RPMI7951 (cell line): ENCODE measurements around the gene ZC3HAV1L. TPM values are rescaled to one million over a fixed set of nuclear protein-coding genes. Genes with fewer than 3 reads are reported as not detected.
"Not testable (repeated sequence)": the region's sequence is repeated elsewhere in the genome, so short reads cannot be mapped to it uniquely, and the experiment has no call there.

Experiments
- DNase-seq: peaks from one replicate; pipeline ENCODE4 v3.0.0-alpha.2; 2012; ENCODE audit warnings: low read depth
- total RNA-seq: library from RNA; depleted of rRNA; stranded (reverse); fragments of >200 nt; shearing (Covaris generic); gene quantifications from 2 replicates; pipeline ENCODE4 v1.2.3, GENCODE V29; 2014; rRNA removed

Gene ZC3HAV1L
- 11.4 and 15.8 TPM in 2 replicates for total RNA-seq

GRCh38 chr7:139035586-139036353 lies at the start of gene ZC3HAV1L:
Gene ZC3HAV1L (minus strand): TSS chr7:139036042. CDS start chr7:139036017, 25 bp downstream.
- DNase-seq = peak; percentile 70

GRCh38 chr7:139084709-139085108 lies 48.9 kb upstream of the ZC3HAV1L start:
- no peak for DNase-seq

DNA sequence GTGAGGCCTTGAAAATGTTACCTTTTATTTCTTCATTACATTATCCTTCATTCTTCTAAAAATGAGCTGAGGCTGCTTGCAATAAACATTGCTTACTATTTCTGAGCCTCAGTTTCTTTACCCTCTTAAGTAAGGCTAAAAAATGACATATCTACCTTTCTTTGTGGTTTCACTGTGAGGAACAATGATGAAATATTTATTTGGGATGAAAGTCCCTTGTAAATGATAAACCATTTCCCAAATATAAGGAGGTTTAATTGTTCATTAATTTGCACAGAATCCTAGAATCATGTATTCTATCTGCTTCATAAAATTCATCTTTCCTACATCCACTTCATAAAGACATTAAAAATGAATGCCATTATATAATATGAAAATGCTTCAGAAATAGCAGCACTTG lies 45.7 kb upstream of the ZC3HAV1L start:
- DNase-seq = no peak

DNA sequence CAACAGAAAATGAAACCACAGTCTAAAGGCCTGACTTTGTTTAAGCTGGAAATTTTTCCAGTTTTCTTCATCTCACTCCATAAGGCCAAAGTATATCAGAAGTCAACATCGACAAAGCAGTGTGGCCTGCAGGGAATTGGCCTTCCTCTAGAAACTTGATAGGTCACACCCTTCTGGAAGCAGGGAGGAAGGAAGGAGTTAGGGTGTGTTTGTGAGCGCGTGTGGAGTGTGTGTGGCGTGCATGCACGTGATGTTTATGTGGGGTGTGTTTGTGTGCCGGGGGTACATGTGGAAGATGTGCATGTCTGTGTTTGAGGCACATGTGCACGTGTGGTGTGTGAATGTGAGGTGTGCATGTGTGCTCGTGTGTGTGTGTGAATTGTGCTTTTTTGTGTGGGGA lies 45.1 kb upstream of the ZC3HAV1L start:
- no peak for DNase-seq

DNA sequence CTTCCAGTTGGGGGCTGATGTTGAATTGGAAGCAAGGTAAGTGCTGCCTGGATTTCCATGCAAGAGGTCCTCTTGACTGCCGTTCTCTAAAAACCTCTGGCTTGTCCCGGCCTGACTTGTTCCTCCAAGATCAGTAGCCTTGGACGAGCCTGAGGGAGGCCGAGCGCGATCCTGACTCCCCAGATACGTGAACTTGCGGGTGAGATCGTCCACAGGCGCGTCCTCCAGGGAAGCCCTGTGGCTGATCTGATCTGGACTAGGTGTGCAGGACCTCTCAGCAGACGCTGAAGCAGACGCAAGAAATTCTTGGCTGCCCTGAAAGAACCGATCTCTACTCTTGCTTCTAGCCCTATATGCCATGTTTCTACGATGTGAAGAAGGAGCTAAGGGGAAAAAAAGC lies 44.0 kb upstream of the ZC3HAV1L start:
- DNase-seq = no peak

- peak; percentile 31 for DNase-seq
Measured at GRCh38 chr7:139078911-139079310, 43.1 kb upstream of the ZC3HAV1L start.

- peak; percentile 52 for DNase-seq
Measured at GRCh38 chr7:139078399-139078798, 42.6 kb upstream of the ZC3HAV1L start.

DNA sequence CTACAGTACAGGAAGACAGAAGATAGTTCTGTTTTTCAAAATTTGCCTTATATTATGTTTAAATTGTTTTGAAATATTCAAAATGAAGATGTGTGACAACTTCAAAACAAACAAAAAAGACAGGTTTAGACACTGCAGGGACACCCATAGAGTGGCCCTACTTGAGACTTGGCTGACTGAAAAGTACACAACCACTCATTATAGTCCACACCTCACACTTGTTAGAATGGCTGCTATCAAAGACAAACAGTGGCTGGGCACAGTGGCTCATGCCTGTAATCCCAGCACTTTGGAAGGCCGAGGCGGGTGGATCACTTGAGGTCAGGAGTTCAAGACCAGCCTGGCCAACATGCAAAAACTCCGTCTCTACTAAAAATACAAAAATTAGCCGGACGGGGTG lies 41.9 kb upstream of the ZC3HAV1L start:
- not testable (repeated sequence) for DNase-seq

DNA sequence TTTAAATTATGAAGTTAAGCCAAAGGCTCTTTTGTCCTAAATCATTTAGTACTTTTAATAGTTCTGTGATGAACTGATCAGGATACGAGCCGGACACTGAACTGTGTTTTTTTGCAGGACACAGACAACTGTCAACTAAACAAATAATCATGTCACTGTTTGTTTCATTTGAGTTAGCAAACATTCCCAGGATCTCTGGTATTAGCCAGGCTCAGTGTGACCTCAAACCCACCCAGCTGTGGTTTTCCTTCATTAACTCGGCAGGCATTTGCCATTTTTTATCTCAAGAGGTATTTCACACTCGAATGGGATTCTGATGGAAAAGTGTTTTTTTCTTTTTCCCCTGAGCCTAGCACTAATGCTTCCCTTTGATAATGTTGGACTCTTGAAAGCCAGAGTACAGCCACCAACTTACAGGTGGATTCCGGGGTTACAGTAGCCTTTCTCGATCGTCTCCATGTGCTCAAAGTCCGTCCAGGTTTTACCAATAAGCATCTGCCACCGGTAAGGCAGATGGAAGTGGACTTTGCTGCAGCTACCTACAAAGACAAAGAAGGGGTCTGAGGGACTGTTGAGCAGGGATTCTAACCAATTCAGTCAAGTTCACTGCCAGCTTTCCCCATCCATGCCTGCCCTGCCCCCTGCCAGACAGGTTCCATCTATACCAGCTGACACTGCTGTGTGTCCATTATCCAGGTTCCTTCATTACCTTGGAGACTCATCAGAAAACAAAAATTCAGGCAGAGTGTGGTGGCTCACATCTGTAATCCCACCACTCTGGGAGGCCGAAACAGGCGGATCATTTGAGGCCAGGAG lies 40.2 kb upstream of the ZC3HAV1L start:
- DNase-seq = no peak

- DNase-seq = peak; percentile 74
Measured at GRCh38 chr7:139075031-139075652, 39.3 kb upstream of the ZC3HAV1L start.

- no peak for DNase-seq
Measured at GRCh38 chr7:139072796-139073195, 37.0 kb upstream of the ZC3HAV1L start.

DNA sequence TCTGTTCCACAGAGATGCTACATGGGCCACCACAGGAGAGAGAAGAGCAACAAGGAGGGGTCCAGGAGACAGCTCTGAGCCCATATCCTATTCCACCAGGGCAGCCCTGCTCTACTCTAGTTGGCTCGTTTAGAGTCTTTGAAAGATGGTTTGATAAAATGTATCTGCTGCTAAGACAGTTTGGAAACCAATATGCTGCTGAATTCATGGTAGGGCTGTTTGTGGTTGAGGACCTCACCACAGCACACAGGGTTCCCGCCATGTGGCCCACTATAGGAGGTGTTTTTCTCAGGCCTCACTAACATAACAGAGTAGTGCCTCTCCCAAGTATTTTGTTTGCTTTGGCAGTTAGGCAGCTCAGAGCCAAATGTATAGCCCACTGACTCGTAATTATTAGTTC lies 35.8 kb upstream of the ZC3HAV1L start:
- DNase-seq = no peak

DNA sequence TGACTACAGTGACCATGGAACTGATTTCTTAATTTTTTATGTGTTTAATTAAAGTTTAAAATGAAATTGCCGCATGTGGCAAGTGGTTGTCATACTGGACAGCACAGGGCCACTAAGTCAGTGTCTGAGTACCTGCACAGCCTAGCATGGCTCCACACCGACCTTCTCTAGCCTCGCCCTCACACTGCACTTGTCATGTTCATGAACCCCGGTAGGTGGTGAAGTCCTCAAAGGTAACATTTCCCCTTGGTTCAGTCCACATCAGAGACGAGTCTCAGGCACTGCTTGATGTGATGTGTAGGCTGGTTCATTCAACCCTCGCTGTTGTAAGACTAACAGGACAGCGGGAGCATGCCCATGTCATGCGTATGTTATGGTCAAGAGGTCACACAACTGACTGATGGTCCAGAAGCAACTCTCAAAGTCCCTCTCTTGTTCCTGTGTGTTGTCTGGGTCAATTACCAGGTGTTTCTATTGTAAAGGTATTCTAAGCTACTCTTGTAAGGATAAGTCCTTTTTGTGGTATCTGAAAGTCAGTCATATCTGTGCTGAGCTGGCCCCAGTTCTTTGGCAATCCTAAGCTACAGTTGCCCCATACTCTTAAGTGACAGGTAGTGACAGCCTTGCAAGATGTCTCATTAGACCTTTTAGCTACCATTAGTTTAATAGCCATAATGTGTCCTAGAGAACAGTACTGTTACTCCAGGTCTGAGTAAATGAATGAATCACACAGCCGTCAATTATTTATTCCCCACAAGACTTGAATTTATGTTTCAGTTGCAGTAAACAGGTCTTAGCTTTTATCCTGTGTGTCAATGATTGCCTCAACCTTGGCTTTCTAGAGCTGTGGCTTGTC lies 32.9 kb upstream of the ZC3HAV1L start:
- no peak for DNase-seq

- no peak for DNase-seq
Measured at GRCh38 chr7:139066315-139066714, 30.5 kb upstream of the ZC3HAV1L start.

DNA sequence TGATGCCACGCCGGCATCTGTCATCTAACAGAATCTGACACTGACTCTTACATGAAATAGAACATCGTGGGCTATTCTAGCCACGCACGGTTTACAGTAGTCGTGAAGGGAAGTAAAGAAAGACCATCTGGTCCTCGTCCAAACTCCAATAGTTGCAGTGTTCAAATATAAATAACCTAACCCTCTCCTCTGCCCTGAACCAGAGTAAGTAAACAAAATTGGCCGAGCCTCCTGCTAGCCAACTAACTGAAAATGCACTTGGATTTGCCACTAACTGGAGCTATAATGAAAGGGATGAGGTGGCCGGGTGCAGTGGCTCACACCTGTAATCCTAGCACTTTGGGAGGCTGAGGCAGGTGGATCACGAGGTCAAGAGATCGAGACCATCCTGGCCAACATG lies 29.5 kb upstream of the ZC3HAV1L start:
- no peak for DNase-seq

DNA sequence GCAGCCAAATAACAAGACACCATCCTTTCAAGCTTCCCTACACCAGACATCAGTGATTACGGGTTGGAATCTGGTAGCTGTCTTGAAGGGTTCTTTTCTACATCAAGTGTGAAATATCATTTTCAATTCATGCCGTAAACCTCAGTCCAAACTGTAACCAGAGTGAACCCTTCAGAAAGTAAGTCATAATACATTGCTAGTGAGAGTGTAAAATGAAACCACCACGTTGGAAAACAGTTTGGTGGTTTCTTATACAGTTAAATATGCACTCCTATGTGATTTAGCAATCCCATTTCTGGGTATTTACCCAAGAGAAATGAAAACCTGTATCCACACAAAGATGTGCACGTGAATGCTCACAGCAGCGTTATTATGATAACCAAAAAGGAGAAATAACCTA lies 25.6 kb upstream of the ZC3HAV1L start:
- DNase-seq = no peak

DNA sequence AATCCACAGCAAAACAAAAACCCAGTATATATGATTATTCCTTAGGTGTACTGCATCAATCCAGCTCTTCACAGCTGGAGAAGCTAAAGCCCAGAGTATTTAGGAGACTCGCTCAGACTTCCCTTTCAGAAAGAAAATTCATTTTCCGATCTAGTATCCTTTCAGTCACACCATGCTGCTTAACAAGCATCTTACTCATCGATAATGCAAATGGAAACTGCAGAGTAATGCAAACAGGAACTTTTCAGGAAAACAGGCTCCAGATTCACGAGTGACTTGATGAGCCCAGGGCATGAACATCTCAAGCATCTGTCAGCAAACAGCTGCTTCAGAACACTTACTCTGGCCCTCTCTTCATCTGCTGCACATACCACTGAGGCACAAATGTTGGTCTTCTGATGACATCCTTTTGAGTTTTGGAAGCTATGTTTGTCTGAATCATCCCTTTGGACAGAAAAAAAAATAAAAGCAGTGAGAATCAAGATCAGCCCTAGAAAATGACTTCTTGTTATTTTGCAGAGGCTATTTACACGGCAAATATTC lies 24.9 kb upstream of the ZC3HAV1L start:
- no peak for DNase-seq

- no peak for DNase-seq
Measured at GRCh38 chr7:139059905-139060304, 24.1 kb upstream of the ZC3HAV1L start.

DNA sequence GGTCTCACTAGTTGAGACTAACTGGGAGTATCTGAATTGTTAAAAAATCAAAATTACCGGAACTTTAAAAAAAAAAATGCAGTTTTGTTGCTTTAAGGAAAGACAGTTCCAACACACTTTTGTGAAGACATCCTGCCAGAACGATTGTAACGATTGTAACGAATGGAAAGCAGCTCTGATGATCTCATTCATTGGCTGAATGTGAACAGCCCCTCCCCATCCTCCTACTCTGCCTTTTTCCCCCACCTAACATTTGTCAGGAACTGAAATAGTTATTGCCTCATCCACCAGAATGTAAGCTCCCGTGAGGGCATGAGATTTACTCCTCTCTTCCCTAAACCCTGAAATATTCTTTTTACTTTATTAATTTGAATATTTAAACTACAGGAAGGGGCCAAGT lies 23.1 kb upstream of the ZC3HAV1L start:
- no peak for DNase-seq

DNA sequence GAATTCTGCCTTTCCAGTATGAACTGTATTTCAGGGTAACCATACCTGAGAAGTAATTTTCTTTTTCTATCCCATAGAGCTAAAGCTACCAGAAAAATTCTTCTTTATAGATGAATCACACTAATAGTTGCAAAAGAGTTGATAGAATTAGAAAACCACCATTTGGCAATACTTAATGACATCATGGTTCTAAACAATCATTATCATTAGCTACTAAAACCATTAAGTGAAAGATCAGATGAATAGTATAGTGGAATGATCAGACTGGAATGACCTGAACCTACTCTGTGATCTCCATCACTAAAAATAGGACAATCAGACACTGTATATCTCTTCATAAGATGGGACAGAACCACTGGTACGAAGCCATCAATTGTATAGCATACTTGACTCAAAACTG lies 19.8 kb upstream of the ZC3HAV1L start:
- DNase-seq = no peak

GRCh38 chr7:139054656-139055055 lies 18.8 kb upstream of the ZC3HAV1L start:
- not testable (repeated sequence) for DNase-seq
